ENCODE results near the gene GJB5.

GRCh38 chr1:34740161-34740868, 14.5 kb upstream of the GJB5 start:
- TF ChIP-seq POLR2AphosphoS5 (IDR thresholded peaks at IDR 0.05): no peak
- TF ChIP-seq CTCF (IDR thresholded peaks at IDR 0.05): no peak
- no peak for TF ChIP-seq POLR2A (IDR thresholded peaks at IDR 0.05)
- TF ChIP-seq EP300 (IDR thresholded peaks at IDR 0.05): no peak

Data from sigmoid colon (tissue), 4 donors.